ENCODE data around the gene REV3L.

DNA sequence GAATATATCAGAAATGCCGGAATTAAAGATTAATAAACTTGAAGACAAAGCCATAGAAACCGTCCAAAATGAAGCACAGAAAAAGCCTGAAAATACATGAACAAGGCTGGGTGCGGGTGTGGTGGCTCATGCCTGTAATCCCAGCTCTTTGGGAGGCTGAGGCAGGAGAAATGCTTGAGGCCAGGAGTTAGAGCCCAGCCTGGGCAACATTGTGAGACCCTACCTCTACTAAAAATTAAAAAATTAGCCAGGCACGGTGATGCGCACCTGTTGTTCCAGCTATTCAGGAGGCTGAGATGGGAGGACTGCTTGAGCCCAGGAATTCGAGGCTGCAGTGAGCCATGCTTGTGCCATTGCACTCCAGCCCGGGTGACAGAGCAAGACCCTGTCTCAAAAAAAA is 32.9 kb downstream of the REV3L start:
- no peak for TF ChIP-seq GATA2 (IDR thresholded peaks at IDR 0.05; ENCODE audit: low read depth, low read length)
- TF ChIP-seq GATA3 (IDR thresholded peaks at IDR 0.05; ENCODE audit: low read depth, low read length) = no peak

Measured in SH-SY5Y (cell line).